K562 (cell line): ENCODE results near the gene TOR1AIP1. TPM values are rescaled to one million over a fixed set of nuclear protein-coding genes. Genes with fewer than 3 reads are reported as not detected.

Experiments used
- ARID3A ChIP-seq: IDR thresholded peaks from 2 replicates; pipeline ENCODE4 v1.6.1; 2012; ENCODE audit warnings: low read depth, low read length, improper control_type of control experiment, borderline replicate concordance
- KDM4B ChIP-seq, 2 experiments: fragments of 450-650 bp in 1 of 2; sonication (generic) in 1 of 2; IDR thresholded peaks; 2 replicates each; pipeline ENCODE4 v1.6.1; 2016 to 2017; ENCODE audit warnings: borderline replicate concordance in 2 of 2, antibody characterized with exemption in 1 of 2, low read depth in 1 of 2, mild to moderate bottlenecking in 1 of 2
- MED1 ChIP-seq: sonication (generic); formaldehyde crosslinking; IDR thresholded peaks from 2 replicates; pipeline ENCODE4 v1.8.1; 2023; ENCODE audit warnings: missing genetic modification reagents, borderline replicate concordance
- NFE2L1 ChIP-seq: fragments of 450-650 bp; IDR thresholded peaks from 2 replicates; pipeline ENCODE4 v1.6.1; 2016; ENCODE audit warnings: missing genetic modification characterization, low read depth, mild to moderate bottlenecking, missing compliant biosample characterization, moderate library complexity, borderline replicate concordance
- YY1 ChIP-seq, 3 experiments: IDR thresholded peaks; 2 replicates each; pipeline ENCODE4 v1.6.1; 2011; ENCODE audit warnings: low read length in 2 of 3, mild to moderate bottlenecking in 2 of 3, moderate library complexity in 2 of 3, borderline replicate concordance in 1 of 3, control low read depth in 1 of 3, low read depth in 1 of 3; ENCODE audit not compliant: insufficient read depth in 3 of 3, insufficient replicate concordance in 2 of 3, control insufficient read depth in 1 of 3, insufficient read length in 1 of 3; ENCODE audit errors: extremely low read depth in 1 of 3
- ZNF197 ChIP-seq: fragments of 200-800 bp; sonication (Bioruptor generic); IDR thresholded peaks from 2 replicates; pipeline ENCODE4 v1.6.1; 2016; ENCODE audit warnings: low read depth, missing genetic modification characterization, missing compliant biosample characterization
- ZNF24 ChIP-seq: fragments of 450-650 bp; IDR thresholded peaks from 2 replicates; pipeline ENCODE4 v1.6.1; 2016
- polyA plus RNA-seq, 8 experiments: library from polyadenylated mRNA; depleted of rRNA in 4 of 8; stranded (reverse) in 5 of 8; unstranded in 3 of 8; fragments of >200 nt; fragmentation: Nextera tagmentation in 2 of 8; fragmentation: Illumina TruSeq in 1 of 8; extraction: Ambion mirVana in 2 of 8; extraction: Trizol in 1 of 8; gene quantifications; 2 replicates each; pipeline versions ENCODE4 v1.2.1 to v1.2.3, GENCODE V29; 2011 to 2014; ENCODE audit warnings: inconsistent platforms in 1 of 8, missing spikeins in 1 of 8
- total RNA-seq, 7 experiments: library from RNA; depleted of rRNA in 6 of 7; stranded (reverse); fragments of >200 nt in 6 of 7; fragmentation: Illumina TruSeq in 2 of 7; extraction: Trizol in 2 of 7; gene quantifications; 2 replicates each; pipeline versions ENCODE4 v1.2.1 to v1.2.3, GENCODE V29; 2011 to 2021; ENCODE audit warnings: low replicate concordance in 1 of 7
- TF ChIP-seq, protein P1 (sequence below): fragments of 150-350 bp; IDR thresholded peaks from 2 replicates; pipeline ENCODE4 v1.6.1; 2014; ENCODE audit warnings: low read depth, mild to moderate bottlenecking, low read length, borderline replicate concordance
- TF ChIP-seq, protein P2 (sequence below): fragments of 250-450 bp; sonication (Bioruptor Pico); IDR thresholded peaks from 2 replicates; pipeline ENCODE4 v1.9.0; 2021; ENCODE audit warnings: mild to moderate bottlenecking
- TF ChIP-seq, protein P3 (sequence below), 2 experiments: fragments of 200-800 bp in 1 of 2; sonication (Bioruptor generic) in 1 of 2; sonication (generic) in 1 of 2; formaldehyde crosslinking in 1 of 2; IDR thresholded peaks in 1 of 2; conservative IDR thresholded peaks in 1 of 2; 2 replicates each; pipeline versions ENCODE4 v1.5.0 to v1.6.1; 2016 to 2020; ENCODE audit warnings: missing compliant biosample characterization in 1 of 2, missing genetic modification characterization in 1 of 2, missing genetic modification reagents in 1 of 2

Gene TOR1AIP1
- total and polyA plus RNA-seq, 9 of the 15 experiments (the other 6 are each of a cell fraction or from before 2014, with no cell fraction given): 18.1 to 46.9 (median 35.5) TPM

DNA sequence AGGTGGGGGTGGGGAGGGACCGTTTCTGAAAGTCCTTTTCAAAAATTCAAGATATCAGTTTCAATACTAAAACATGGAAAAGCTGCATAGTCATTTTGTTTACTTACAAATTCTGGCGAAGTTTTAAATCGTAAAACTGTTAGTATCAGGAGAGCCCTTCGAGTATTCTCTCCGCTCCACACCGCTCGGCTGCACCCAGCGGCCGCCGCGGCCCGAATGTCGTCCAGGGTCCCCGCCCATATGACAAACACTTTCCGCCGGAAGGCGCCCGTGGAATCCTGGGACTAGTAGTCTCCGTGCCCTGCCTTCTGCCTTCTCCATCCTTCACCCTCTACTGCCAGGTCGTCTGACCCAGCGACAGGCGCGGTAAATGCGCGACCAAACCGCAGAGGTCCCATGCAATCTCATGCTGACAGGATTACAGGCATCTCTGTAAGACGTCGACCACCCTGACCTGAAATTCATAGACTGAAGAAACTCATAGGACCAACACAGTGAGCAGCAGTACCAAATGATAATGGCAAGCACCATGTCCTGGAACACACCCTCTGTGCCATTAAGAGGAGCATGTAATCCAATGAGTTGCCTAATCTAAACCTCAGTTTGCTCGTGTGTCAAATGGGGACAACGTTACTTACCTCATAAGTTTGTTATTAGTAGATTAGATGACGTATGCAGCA lies 4.4 kb upstream of the TOR1AIP1 start, which contains the start of gene TOR1AIP2 (continued):
- TF ChIP-seq, protein P1, sequence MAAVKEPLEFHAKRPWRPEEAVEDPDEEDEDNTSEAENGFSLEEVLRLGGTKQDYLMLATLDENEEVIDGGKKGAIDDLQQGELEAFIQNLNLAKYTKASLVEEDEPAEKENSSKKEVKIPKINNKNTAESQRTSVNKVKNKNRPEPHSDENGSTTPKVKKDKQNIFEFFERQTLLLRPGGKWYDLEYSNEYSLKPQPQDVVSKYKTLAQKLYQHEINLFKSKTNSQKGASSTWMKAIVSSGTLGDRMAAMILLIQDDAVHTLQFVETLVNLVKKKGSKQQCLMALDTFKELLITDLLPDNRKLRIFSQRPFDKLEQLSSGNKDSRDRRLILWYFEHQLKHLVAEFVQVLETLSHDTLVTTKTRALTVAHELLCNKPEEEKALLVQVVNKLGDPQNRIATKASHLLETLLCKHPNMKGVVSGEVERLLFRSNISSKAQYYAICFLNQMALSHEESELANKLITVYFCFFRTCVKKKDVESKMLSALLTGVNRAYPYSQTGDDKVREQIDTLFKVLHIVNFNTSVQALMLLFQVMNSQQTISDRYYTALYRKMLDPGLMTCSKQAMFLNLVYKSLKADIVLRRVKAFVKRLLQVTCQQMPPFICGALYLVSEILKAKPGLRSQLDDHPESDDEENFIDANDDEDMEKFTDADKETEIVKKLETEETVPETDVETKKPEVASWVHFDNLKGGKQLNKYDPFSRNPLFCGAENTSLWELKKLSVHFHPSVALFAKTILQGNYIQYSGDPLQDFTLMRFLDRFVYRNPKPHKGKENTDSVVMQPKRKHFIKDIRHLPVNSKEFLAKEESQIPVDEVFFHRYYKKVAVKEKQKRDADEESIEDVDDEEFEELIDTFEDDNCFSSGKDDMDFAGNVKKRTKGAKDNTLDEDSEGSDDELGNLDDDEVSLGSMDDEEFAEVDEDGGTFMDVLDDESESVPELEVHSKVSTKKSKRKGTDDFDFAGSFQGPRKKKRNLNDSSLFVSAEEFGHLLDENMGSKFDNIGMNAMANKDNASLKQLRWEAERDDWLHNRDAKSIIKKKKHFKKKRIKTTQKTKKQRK: no peak
- no peak for TF ChIP-seq MED1 (CRISPR knock-in tag)
- TF ChIP-seq, protein P2, sequence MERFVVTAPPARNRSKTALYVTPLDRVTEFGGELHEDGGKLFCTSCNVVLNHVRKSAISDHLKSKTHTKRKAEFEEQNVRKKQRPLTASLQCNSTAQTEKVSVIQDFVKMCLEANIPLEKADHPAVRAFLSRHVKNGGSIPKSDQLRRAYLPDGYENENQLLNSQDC: peak; percentile 93
- peak in 1 of 2 experiments; percentile 93; a peak in 2 of 4 replicates for TF ChIP-seq KDM4B (IDR thresholded peaks at IDR 0.05; ENCODE audit: borderline replicate concordance in 2 of 2, low read depth in 1 of 2)
- no peak for TF ChIP-seq ZNF24
- TF ChIP-seq YY1 (IDR thresholded peaks at IDR 0.05; ENCODE audit: borderline replicate concordance in 1 of 3, control insufficient read depth in 1 of 3, extremely low read depth in 1 of 3, insufficient read depth in 3 of 3, insufficient read length in 1 of 3, insufficient replicate concordance in 2 of 3, low read depth in 1 of 3, low read length in 2 of 3): peak in 2 of 3 experiments; percentile 67 to 77
- TF ChIP-seq NFE2L1 (tag): no peak
- TF ChIP-seq, protein P3, sequence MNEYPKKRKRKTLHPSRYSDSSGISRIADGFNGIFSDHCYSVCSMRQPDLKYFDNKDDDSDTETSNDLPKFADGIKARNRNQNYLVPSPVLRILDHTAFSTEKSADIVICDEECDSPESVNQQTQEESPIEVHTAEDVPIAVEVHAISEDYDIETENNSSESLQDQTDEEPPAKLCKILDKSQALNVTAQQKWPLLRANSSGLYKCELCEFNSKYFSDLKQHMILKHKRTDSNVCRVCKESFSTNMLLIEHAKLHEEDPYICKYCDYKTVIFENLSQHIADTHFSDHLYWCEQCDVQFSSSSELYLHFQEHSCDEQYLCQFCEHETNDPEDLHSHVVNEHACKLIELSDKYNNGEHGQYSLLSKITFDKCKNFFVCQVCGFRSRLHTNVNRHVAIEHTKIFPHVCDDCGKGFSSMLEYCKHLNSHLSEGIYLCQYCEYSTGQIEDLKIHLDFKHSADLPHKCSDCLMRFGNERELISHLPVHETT (CRISPR knock-in tag; conservative IDR thresholded peaks at IDR 0.05 in 1 of 2, IDR thresholded peaks at IDR 0.05 in 1 of 2): peak in 1 of 2 experiments; percentile 30; a peak in 1 of 4 replicates
- no peak for TF ChIP-seq ZNF197 (CRISPR knock-in tag)
- TF ChIP-seq ARID3A: no peak; the same call in 1 of the 2 replicates
